Progenitor cell of endocrine pancreas (in vitro differentiated cells): ENCODE data around the gene SCYL1. TPM values are rescaled to one million over a fixed set of nuclear protein-coding genes. Genes with fewer than 3 reads are reported as not detected.

Source experiments
- DNase-seq: peaks from one replicate; pipeline ENCODE4 v3.0.0; 2021; ENCODE audit warnings: low spot score; ENCODE audit not compliant: unreplicated experiment
- H3K27ac Mint-ChIP-seq: 2 replicates; pipeline ENCODE4 v1.8.0; 2021; ENCODE audit warnings: mild to moderate bottlenecking, moderate library complexity, mixed read lengths
- H3K27me3 Mint-ChIP-seq: 2 replicates; pipeline ENCODE4 v1.8.0; 2021; ENCODE audit warnings: mixed read lengths
- H3K36me3 Mint-ChIP-seq: 2 replicates; pipeline ENCODE4 v1.8.0; 2022; ENCODE audit warnings: mixed read lengths; ENCODE audit not compliant: insufficient read depth
- H3K4me1 Mint-ChIP-seq: 2 replicates; pipeline ENCODE4 v1.8.0; 2021; ENCODE audit warnings: low read depth, mixed read lengths
- H3K4me3 Mint-ChIP-seq: 2 replicates; pipeline ENCODE4 v1.8.0; 2021; ENCODE audit warnings: low read depth, mild to moderate bottlenecking, moderate library complexity, mixed read lengths
- H3K9me3 Mint-ChIP-seq: 2 replicates; pipeline ENCODE4 v1.8.0; 2021; ENCODE audit warnings: low read depth, mixed read lengths
- total RNA-seq: library from RNA; stranded (reverse); gene quantifications from 2 replicates; pipeline ENCODE4 v1.2.1, GENCODE V29; 2021
- TF ChIP-seq, protein P1 (sequence below): fragments of 200-600 bp; sonication (generic); IDR thresholded peaks from one replicate; pipeline ENCODE4 v1.5.0; 2021; ENCODE audit warnings: antibody characterized with exemption, mild to moderate bottlenecking; ENCODE audit not compliant: unreplicated experiment

SCYL1 gene
- total RNA-seq, 1 donor from 2014 or later = 61.4 TPM

DNA sequence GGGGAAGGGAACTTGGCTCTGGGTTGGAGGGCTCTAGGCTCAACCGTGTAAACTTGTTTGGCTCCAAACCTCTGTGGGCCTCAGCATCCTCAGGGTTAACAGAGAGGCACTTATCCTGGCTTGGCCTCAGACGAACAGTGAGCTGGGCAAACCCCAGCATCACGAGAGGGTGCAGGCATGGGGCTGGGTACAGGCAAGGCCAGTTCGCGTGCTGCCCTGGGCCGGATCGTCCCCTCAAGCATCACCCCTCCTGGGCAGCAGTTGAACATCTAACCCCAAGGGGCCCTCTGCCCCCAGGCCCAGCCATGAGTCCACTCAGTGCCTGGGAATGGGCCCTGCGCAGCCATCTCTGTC, 52.9 kb downstream of the SCYL1 start:
- Mint-ChIP-seq H3K36me3 (peaks cover 2% of the 10 kb centered on the region), H3K9me3 (no peaks in the 10 kb centered on the region), H3K4me1 (peaks cover 13% of the 10 kb centered on the region), H3K27ac (no peak overlapping the region), H3K27me3 (peaks cover 38% of the 10 kb centered on the region), H3K4me3 (peak overlapping the region; percentile 14)
- TF ChIP-seq, protein P1, sequence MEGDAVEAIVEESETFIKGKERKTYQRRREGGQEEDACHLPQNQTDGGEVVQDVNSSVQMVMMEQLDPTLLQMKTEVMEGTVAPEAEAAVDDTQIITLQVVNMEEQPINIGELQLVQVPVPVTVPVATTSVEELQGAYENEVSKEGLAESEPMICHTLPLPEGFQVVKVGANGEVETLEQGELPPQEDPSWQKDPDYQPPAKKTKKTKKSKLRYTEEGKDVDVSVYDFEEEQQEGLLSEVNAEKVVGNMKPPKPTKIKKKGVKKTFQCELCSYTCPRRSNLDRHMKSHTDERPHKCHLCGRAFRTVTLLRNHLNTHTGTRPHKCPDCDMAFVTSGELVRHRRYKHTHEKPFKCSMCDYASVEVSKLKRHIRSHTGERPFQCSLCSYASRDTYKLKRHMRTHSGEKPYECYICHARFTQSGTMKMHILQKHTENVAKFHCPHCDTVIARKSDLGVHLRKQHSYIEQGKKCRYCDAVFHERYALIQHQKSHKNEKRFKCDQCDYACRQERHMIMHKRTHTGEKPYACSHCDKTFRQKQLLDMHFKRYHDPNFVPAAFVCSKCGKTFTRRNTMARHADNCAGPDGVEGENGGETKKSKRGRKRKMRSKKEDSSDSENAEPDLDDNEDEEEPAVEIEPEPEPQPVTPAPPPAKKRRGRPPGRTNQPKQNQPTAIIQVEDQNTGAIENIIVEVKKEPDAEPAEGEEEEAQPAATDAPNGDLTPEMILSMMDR = no peak
- DNase-seq = no peak

DNA sequence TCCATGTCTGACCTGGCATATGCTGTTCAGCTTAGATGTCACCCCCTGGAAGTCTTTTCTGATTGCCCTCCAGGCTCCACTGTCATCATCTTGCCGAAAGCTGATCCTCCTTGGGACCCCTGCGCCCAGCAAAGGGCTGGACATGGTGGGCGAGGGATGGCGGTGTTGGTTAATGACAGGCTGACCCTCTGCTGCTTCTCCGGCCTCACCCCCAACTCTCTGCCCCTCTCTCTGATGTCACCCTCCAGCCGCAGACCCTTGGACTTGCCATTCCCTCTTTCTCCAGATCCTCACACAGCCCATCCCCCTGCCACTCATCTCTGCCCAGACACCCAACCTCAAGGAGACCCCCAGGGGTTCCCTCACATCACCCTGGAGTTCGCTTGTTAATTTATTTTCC, 53.3 kb downstream of the SCYL1 start:
- Mint-ChIP-seq H3K27ac (no peak overlapping the region), H3K4me3 (no peak overlapping the region), H3K27me3 (peaks cover 42% of the 10 kb centered on the region), H3K9me3 (no peaks in the 10 kb centered on the region), H3K4me1 (peaks cover 12% of the 10 kb centered on the region), H3K36me3 (peaks cover 2% of the 10 kb centered on the region)
- TF ChIP-seq, protein P1 = no peak
- no peak for DNase-seq

DNA sequence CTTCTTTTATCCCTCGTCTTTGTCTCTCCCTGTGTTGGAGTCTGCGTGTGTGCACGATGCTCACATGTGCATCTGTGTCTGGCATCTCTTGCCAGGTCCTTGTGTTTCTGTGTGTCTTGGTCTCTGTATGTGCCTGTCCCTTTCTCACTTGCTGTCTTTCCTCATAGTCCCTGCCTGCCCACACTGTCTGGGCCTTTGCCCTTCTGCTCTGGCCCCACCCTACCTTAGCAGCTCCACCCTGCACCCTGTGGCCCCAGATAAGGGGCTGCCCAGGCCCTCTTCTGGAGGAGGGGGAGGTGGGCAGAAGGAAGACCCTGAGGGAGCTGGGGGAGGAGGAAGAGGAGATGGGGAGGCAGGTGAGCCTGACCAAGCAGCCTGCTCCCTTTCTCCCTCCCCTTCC, 53.8 kb downstream of the SCYL1 start:
- Mint-ChIP-seq H3K27ac (no peak overlapping the region), H3K36me3 (peaks cover 2% of the 10 kb centered on the region), H3K4me1 (peaks cover 10% of the 10 kb centered on the region), H3K27me3 (peaks cover 45% of the 10 kb centered on the region), H3K9me3 (no peaks in the 10 kb centered on the region), H3K4me3 (no peak overlapping the region)
- DNase-seq = no peak
- TF ChIP-seq, protein P1 = no peak

DNA sequence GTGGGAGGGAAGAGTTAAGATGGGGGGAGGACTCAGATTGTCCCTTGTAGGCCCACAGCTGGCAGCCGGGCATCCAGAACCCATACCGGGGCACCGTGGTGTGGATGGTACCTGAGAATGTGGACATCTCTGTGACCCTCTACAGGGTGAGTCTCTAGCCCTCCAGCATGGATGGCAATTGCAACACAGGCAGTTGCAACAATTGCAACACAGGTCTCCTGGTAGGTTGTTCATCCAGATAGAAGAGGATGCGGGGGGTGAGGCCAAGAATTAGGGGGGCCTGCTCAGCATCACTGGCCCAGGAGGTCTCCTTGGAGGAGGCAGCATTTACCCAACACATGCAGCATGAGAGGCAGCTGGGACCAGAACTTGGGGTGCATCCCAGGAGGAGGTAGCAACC, 54.4 kb downstream of the SCYL1 start:
- Mint-ChIP-seq H3K4me1 (peaks cover 7% of the 10 kb centered on the region), H3K27ac (no peak overlapping the region), H3K36me3 (peaks cover 2% of the 10 kb centered on the region), H3K27me3 (peaks cover 51% of the 10 kb centered on the region), H3K9me3 (no peaks in the 10 kb centered on the region), H3K4me3 (no peak overlapping the region)
- TF ChIP-seq, protein P1 = no peak
- DNase-seq = no peak

DNA sequence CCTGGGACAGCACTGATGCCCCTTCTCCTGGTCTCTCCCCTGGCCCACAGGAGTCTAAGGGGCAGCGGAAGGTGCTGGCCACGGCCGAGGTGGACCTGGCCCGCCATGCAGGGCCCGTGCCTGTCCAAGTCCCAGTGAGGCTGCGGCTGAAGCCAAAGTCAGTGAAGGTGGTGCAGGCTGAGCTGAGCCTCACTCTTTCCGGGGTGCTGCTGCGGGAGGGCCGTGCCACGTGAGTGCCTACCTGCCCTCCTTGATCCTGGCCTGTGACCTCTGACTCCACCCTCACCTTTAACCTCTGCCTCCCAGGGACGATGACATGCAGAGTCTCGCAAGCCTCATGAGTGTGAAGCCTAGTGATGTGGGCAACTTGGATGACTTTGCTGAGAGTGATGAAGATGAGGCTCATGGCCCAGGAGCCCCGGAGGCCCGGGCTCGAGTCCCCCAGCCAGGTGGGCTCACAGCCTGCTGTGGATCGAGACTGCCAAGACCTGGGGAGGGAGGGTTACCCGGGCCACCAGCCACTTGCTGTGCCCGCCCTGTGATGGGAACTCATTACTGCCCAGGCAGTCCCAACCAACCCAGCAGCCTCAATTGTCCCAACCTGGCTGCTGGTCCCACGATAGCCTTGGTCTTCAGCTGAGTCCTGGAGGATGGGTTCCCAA, 55.3 kb downstream of the SCYL1 start:
- no peak for DNase-seq
- peaks cover 3% of the 10 kb centered on the region for H3K4me1 Mint-ChIP-seq
- no peak overlapping the region for H3K27ac Mint-ChIP-seq
- peaks cover 50% of the 10 kb centered on the region for H3K27me3 Mint-ChIP-seq
- no peak overlapping the region for H3K4me3 Mint-ChIP-seq
- H3K9me3 Mint-ChIP-seq = no peaks in the 10 kb centered on the region
- TF ChIP-seq, protein P1 = no peak
- H3K36me3 Mint-ChIP-seq = peaks cover 2% of the 10 kb centered on the region
